ENCODE data around the gene MS4A18. TPM values are rescaled to one million over a fixed set of nuclear protein-coding genes. Genes with fewer than 3 reads are reported as not detected.

The MS4A18 gene
- total RNA-seq, 1 experiment from 2014 or later: not detected

DNA sequence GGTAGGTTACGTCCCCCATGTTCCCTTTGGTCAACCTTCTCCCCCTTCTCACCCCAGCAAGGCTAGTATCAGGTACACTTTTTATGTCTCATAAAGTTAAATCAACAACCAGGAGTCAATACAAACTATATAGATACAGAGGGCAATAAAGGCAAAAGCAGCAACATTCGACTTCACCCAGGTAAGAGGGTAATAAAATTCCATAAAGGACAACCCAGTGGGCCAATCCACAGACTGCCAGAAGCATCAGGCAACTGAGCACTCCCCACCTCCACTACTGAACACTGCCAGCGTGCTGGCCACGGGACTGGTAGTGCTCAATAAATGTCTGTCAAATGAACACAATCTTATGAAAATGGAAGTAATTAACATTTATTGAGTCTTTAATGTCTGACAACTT, 5.1 kb upstream of the MS4A18 start:
- BruUV-seq (replicated peaks): no TSS peak
- no peaks in the 10 kb centered on the region for H3K9me3 ChIP-seq (ENCODE audit: control insufficient read depth in 1 of 2, insufficient read depth in 1 of 2, low read depth in 1 of 2, low read length in 2 of 2)
- no peak overlapping the region for H2AFZ ChIP-seq (ENCODE audit: low read depth, low read length, poor library complexity, severe bottlenecking)
- H3K36me3 ChIP-seq (ENCODE audit: control insufficient read depth in 1 of 2, insufficient read depth in 2 of 2, low read length in 2 of 2): no peaks in the 10 kb centered on the region
- ChIA-PET POLR2A (no interaction called here), RAD21 (ENCODE audit: low non-redundant PET in 1 of 2, low total read pairs in 2 of 2, uncharacterized antibody in 2 of 2, unreplicated experiment in 2 of 2) (no interaction called here), CTCF (no interaction called here)
- intact Hi-C loops (cut with micrococcal nuclease): no loop called here
- no peaks in the 10 kb centered on the region for H4K20me1 ChIP-seq (ENCODE audit: insufficient read depth)
- DNase-seq (ENCODE audit: low read depth, low spot score): no peak
- H3K4me2 ChIP-seq (ENCODE audit: low read length): no peak overlapping the region
- no peaks in the 10 kb centered on the region for H3K4me1 ChIP-seq (ENCODE audit: control insufficient read depth in 1 of 2, insufficient read depth in 2 of 2, low read length in 2 of 2)
- H3K27ac ChIP-seq (ENCODE audit: low read depth, low read length): no peak overlapping the region
- H3K27me3 ChIP-seq (ENCODE audit: insufficient read depth, low read length): peaks cover 19% of the 10 kb centered on the region
- no peak for ATAC-seq
- no peak for TF ChIP-seq EZH2 (IDR thresholded peaks at IDR 0.05)
- TF ChIP-seq ZNF274 (IDR thresholded peaks at IDR 0.05; ENCODE audit: low read depth, low read length): no peak
- TF ChIP-seq SP1 (IDR thresholded peaks at IDR 0.05; ENCODE audit: low read depth): no peak
- TF ChIP-seq POLR2AphosphoS5 (IDR thresholded peaks at IDR 0.05; ENCODE audit: low read depth, low read length): no peak
- no peak for TF ChIP-seq SIN3A (IDR thresholded peaks at IDR 0.05; ENCODE audit: low read depth)
- TF ChIP-seq EGR1 (IDR thresholded peaks at IDR 0.05; ENCODE audit: low read depth): no peak
- TF ChIP-seq SRF (IDR thresholded peaks at IDR 0.05; ENCODE audit: low read depth): no peak
- no peak for TF ChIP-seq TCF7L2 (IDR thresholded peaks at IDR 0.05; ENCODE audit: borderline replicate concordance, extremely low read depth, insufficient read depth, insufficient read length)
- TF ChIP-seq REST (IDR thresholded peaks at IDR 0.05; ENCODE audit: low read depth): no peak
- no peak for TF ChIP-seq YY1 (IDR thresholded peaks at IDR 0.05; ENCODE audit: extremely low read depth, insufficient replicate concordance, low read depth, low read length)
- TF ChIP-seq ZFX (IDR thresholded peaks at IDR 0.05): no peak
- TF ChIP-seq FOSL1 (IDR thresholded peaks at IDR 0.05; ENCODE audit: low read depth): no peak
- no peak for TF ChIP-seq POLR2A (IDR thresholded peaks at IDR 0.05; ENCODE audit: borderline replicate concordance, extremely low read depth, insufficient read depth, insufficient read length)
- TF ChIP-seq, protein P1, sequence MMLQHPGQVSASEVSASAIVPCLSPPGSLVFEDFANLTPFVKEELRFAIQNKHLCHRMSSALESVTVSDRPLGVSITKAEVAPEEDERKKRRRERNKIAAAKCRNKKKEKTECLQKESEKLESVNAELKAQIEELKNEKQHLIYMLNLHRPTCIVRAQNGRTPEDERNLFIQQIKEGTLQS (IDR thresholded peaks at IDR 0.05): no peak
- no peak for TF ChIP-seq CEBPB (IDR thresholded peaks at IDR 0.05; ENCODE audit: low read depth)
- no peak for TF ChIP-seq RAD21 (IDR thresholded peaks at IDR 0.05; ENCODE audit: low read depth)
- no peak for TF ChIP-seq EZH2phosphoT487 (IDR thresholded peaks at IDR 0.05; ENCODE audit: borderline replicate concordance)
- no peak for TF ChIP-seq CBX3 (IDR thresholded peaks at IDR 0.05; ENCODE audit: low read depth)
- TF ChIP-seq JUND (IDR thresholded peaks at IDR 0.05): no peak
- H3K79me2 ChIP-seq (ENCODE audit: insufficient read depth, low read length): no peaks in the 10 kb centered on the region
- no peak overlapping the region for H3K9ac ChIP-seq (ENCODE audit: low read length)
- H3K4me3 ChIP-seq (replicated peaks in 1 of 2; ENCODE audit: low read depth in 1 of 2, low read length in 2 of 2): no peak overlapping the region
- H3K9me2 ChIP-seq (ENCODE audit: insufficient read depth): no peaks in the 10 kb centered on the region

All from HCT116 (cell line).